Caco-2 (cell line): ENCODE data around the gene BICD2. TPM values are rescaled to one million over a fixed set of nuclear protein-coding genes. Genes with fewer than 3 reads are reported as not detected.

Experiments
- BruUV-seq: library from RNA; stranded (reverse); fragments of 400-500 nt; replicated peaks from 2 replicates; lab custom pipeline; 2021; lab: Mats Ljungman, UMichigan
- CTCF ChIA-PET: fragments of 300-600 bp; sonication (Branson Sonifier 250); formaldehyde crosslinking; loops from one replicate; lab custom pipeline; 2022; ENCODE audit warnings: antibody characterized with exemption; lab: Charles Lee
- POLR2A ChIA-PET: fragments of 300-600 bp; sonication (Branson Sonifier 250); formaldehyde crosslinking; loops from one replicate; lab custom pipeline; 2022; ENCODE audit warnings: antibody characterized with exemption; lab: Charles Lee
- DNase-seq, 2 experiments: peaks; one replicate each; pipeline versions ENCODE4 v3.0.0 to v3.0.0-alpha.2; 2020 to 2022
- H3K27me3 ChIP-seq: replicated peaks from 2 replicates; pipeline ENCODE4 v1.6.0; 2011; ENCODE audit warnings: low read length; ENCODE audit not compliant: control insufficient read depth, insufficient read depth
- H3K36me3 ChIP-seq: 2 replicates; pipeline ENCODE4 v1.5.1; 2011; ENCODE audit warnings: low read length; ENCODE audit not compliant: control insufficient read depth, insufficient read depth
- H3K4me1 ChIP-seq: fragments of 250-450 bp; sonication (Bioruptor Pico); 2 replicates; pipeline ENCODE4 v1.5.1; 2020; ENCODE audit warnings: mild to moderate bottlenecking
- H3K4me3 ChIP-seq: 2 replicates; pipeline ENCODE4 v1.5.1; 2011; ENCODE audit warnings: low read depth, mild to moderate bottlenecking, control low read depth, low read length
- H3K9me3 ChIP-seq: fragments of 250-450 bp; sonication (Bioruptor Pico); 2 replicates; pipeline ENCODE4 v1.5.1; 2020; ENCODE audit warnings: mild to moderate bottlenecking, moderate library complexity
- H3K27ac Mint-ChIP-seq: one replicate; pipeline ENCODE4 v1.8.0; 2022; ENCODE audit warnings: mixed read lengths; ENCODE audit not compliant: unreplicated experiment
- H3K27me3 Mint-ChIP-seq: one replicate; pipeline ENCODE4 v1.8.0; 2022; ENCODE audit warnings: mixed read lengths; ENCODE audit not compliant: insufficient read depth, unreplicated experiment
- H3K36me3 Mint-ChIP-seq: one replicate; pipeline ENCODE4 v1.8.0; 2022; ENCODE audit warnings: mild to moderate bottlenecking, mixed read lengths; ENCODE audit not compliant: insufficient read depth, unreplicated experiment
- H3K4me1 Mint-ChIP-seq: one replicate; pipeline ENCODE4 v1.8.0; 2022; ENCODE audit warnings: low read depth, mixed read lengths; ENCODE audit not compliant: unreplicated experiment
- H3K4me3 Mint-ChIP-seq: one replicate; pipeline ENCODE4 v1.8.0; 2022; ENCODE audit warnings: mild to moderate bottlenecking, moderate library complexity, mixed read lengths; ENCODE audit not compliant: unreplicated experiment
- H3K9me3 Mint-ChIP-seq: one replicate; pipeline ENCODE4 v1.8.0; 2022; ENCODE audit warnings: mixed read lengths; ENCODE audit not compliant: unreplicated experiment
- intact Hi-C: fragments of 100-400 bp; cut with micrococcal nuclease; formaldehyde crosslinking; loops from one replicate; pipeline ENCODE4 v1.10.0; 2022; ENCODE audit not compliant: unreplicated experiment
- total RNA-seq: library from RNA; stranded (reverse); gene quantifications from 2 replicates; pipeline ENCODE4 v1.2.3, GENCODE V29; 2022
- TF ChIP-seq, protein P1 (sequence below), 2 experiments: fragments of 200-600 bp in 1 of 2; IDR thresholded peaks; 1 replicate in 1 of 2; 2 replicates in 1 of 2; pipeline versions ENCODE4 v1.5.1 to v1.8.0; 2011 to 2022; ENCODE audit warnings: antibody characterized with exemption in 1 of 2, control low read depth in 1 of 2, inconsistent platforms in 1 of 2, low read depth in 1 of 2, low read length in 1 of 2, mild to moderate bottlenecking in 1 of 2, moderate library complexity in 1 of 2; ENCODE audit not compliant: insufficient read depth in 1 of 2, severe bottlenecking in 1 of 2, unreplicated experiment in 1 of 2

BICD2 gene
- total RNA-seq, 1 experiment from 2014 or later = 13.7 TPM

DNA sequence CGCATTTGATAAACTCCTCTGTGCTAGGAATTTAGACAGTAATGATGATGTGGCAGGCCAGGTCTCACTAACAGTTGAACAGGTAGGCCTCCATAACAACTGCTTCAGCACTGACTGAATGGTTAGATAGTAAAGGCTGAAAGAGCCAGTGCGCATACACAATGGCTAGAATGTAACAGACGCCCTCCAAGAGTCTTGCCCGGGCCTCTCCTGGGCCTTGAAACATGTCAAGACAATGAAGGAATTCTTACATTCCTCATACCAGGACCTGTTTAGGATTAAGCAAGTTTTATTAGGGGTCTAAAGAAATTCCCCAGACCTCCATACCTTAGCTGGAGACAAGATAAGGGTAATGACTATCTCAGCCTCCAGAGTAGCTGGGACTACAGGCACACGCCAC is 6.7 kb upstream of the BICD2 start:
- H3K4me3 Mint-ChIP-seq = no peak overlapping the region
- POLR2A ChIA-PET = no interaction called here

GRCh38 chr9:92770360-92770995 is 5.8 kb upstream of the BICD2 start:
- ChIA-PET CTCF (no interaction called here), POLR2A (no interaction called here)
- intact Hi-C loops = no loop called here
- peaks cover 17% of the 10 kb centered on the region for H3K4me1 ChIP-seq
- Mint-ChIP-seq H3K4me1 (peaks cover 7% of the 10 kb centered on the region), H3K4me3 (no peak overlapping the region), H3K27ac (no peak overlapping the region), H3K27me3 (no peaks in the 10 kb centered on the region), H3K9me3 (no peaks in the 10 kb centered on the region), H3K36me3 (no peaks in the 10 kb centered on the region)
- H3K4me3 ChIP-seq = no peak overlapping the region
- TF ChIP-seq, protein P1, sequence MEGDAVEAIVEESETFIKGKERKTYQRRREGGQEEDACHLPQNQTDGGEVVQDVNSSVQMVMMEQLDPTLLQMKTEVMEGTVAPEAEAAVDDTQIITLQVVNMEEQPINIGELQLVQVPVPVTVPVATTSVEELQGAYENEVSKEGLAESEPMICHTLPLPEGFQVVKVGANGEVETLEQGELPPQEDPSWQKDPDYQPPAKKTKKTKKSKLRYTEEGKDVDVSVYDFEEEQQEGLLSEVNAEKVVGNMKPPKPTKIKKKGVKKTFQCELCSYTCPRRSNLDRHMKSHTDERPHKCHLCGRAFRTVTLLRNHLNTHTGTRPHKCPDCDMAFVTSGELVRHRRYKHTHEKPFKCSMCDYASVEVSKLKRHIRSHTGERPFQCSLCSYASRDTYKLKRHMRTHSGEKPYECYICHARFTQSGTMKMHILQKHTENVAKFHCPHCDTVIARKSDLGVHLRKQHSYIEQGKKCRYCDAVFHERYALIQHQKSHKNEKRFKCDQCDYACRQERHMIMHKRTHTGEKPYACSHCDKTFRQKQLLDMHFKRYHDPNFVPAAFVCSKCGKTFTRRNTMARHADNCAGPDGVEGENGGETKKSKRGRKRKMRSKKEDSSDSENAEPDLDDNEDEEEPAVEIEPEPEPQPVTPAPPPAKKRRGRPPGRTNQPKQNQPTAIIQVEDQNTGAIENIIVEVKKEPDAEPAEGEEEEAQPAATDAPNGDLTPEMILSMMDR (IDR thresholded peaks at IDR 0.05; ENCODE audit: insufficient read depth in 1 of 2, low read depth in 1 of 2, low read length in 1 of 2, severe bottlenecking in 1 of 2, unreplicated experiment in 1 of 2) = no peak
- no TSS peak for BruUV-seq
- no peak for DNase-seq
- no peaks in the 10 kb centered on the region for H3K9me3 ChIP-seq
- H3K36me3 ChIP-seq = no peaks in the 10 kb centered on the region
- no peaks in the 10 kb centered on the region for H3K27me3 ChIP-seq

More for the DNA sequence above, 6.7 kb upstream of the BICD2 start:
- Mint-ChIP-seq H3K4me1 (no peaks in the 10 kb centered on the region), H3K27me3 (no peaks in the 10 kb centered on the region), H3K9me3 (no peaks in the 10 kb centered on the region), H3K36me3 (no peaks in the 10 kb centered on the region), H3K27ac (no peak overlapping the region)
- Histone ChIP-seq H3K4me1 (peaks cover 17% of the 10 kb centered on the region), H3K4me3 (no peak overlapping the region), H3K9me3 (no peaks in the 10 kb centered on the region), H3K27me3 (no peaks in the 10 kb centered on the region), H3K36me3 (no peaks in the 10 kb centered on the region)
- BruUV-seq = no TSS peak
- TF ChIP-seq, protein P1 (IDR thresholded peaks at IDR 0.05; ENCODE audit: insufficient read depth in 1 of 2, low read depth in 1 of 2, low read length in 1 of 2, severe bottlenecking in 1 of 2, unreplicated experiment in 1 of 2) = no peak
- CTCF ChIA-PET = no interaction called here
- DNase-seq = no peak
- intact Hi-C loops = no loop called here

- Mint-ChIP-seq H3K27me3 (no peaks in the 10 kb centered on the region), H3K27ac (no peak overlapping the region), H3K4me1 (peaks cover 7% of the 10 kb centered on the region), H3K4me3 (no peak overlapping the region), H3K36me3 (no peaks in the 10 kb centered on the region), H3K9me3 (no peaks in the 10 kb centered on the region)
- intact Hi-C loops = no loop called here
- Histone ChIP-seq H3K9me3 (no peaks in the 10 kb centered on the region), H3K4me3 (no peak overlapping the region), H3K36me3 (no peaks in the 10 kb centered on the region), H3K27me3 (no peaks in the 10 kb centered on the region), H3K4me1 (peaks cover 17% of the 10 kb centered on the region)
- CTCF ChIA-PET = no interaction called here
- no TSS peak for BruUV-seq
- POLR2A ChIA-PET = no interaction called here
- DNase-seq = no peak
- TF ChIP-seq, protein P1 (IDR thresholded peaks at IDR 0.05; ENCODE audit: insufficient read depth in 1 of 2, low read depth in 1 of 2, low read length in 1 of 2, severe bottlenecking in 1 of 2, unreplicated experiment in 1 of 2) = no peak
Measured at GRCh38 chr9:92769990-92770359, 5.3 kb upstream of the BICD2 start.
